SJCRH30 (cell line): Measurements from ENCODE around the gene KRT4. TPM values are rescaled to one million over a fixed set of nuclear protein-coding genes. Genes with fewer than 3 reads are reported as not detected.

Experiments used
- DNase-seq, 2 experiments: peaks; one replicate each; pipeline ENCODE4 v3.0.0-alpha.2; 2015 to 2020
- H3K27ac ChIP-seq: fragments of 250-450 bp; sonication (Bioruptor Pico); 2 replicates; pipeline ENCODE4 v1.5.1; 2020; ENCODE audit warnings: mild to moderate bottlenecking, moderate library complexity
- H3K27me3 ChIP-seq: fragments of 250-450 bp; sonication (Bioruptor Pico); 2 replicates; pipeline ENCODE4 v1.5.1; 2020; ENCODE audit warnings: mild to moderate bottlenecking, moderate library complexity
- H3K36me3 ChIP-seq: fragments of 250-450 bp; sonication (Bioruptor Pico); 2 replicates; pipeline ENCODE4 v1.5.1; 2020; ENCODE audit warnings: mild to moderate bottlenecking, moderate library complexity
- H3K4me1 ChIP-seq: fragments of 250-450 bp; sonication (Bioruptor Pico); 2 replicates; pipeline ENCODE4 v1.5.1; 2020; ENCODE audit warnings: mild to moderate bottlenecking, moderate library complexity
- H3K4me3 ChIP-seq: fragments of 250-450 bp; sonication (Bioruptor Pico); 2 replicates; pipeline ENCODE4 v1.5.1; 2020; ENCODE audit warnings: mild to moderate bottlenecking, moderate library complexity
- H3K9me3 ChIP-seq: fragments of 250-450 bp; sonication (Bioruptor Pico); replicated peaks from 2 replicates; pipeline ENCODE4 v1.5.1; 2020; ENCODE audit warnings: mild to moderate bottlenecking, moderate library complexity
- total RNA-seq: library from RNA; depleted of rRNA; stranded (reverse); fragments of >200 nt; shearing (Covaris generic); gene quantifications from 2 replicates; pipeline ENCODE4 v1.2.3, GENCODE V29; 2014

KRT4 gene
- total RNA-seq, 1 experiment from 2014 or later = not detected

DNA sequence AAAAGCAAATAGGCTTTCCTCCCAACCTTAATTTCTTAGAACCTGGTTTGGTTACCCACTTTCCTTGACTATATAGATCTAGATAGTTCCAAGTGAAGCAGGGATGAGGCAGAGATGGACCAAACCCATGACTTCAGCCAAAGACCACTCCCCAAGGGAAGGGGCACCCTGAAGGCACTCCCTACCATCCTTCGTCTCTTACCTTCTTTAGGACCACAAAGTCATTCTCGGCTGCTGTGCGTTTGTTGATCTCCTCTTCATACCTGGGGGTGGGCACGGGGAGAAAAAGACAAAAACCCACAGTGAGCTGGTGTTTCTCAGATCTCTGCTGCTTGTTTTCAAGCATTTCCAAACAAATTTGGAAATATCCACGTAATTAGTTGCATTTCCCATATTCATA, 3.4 kb downstream of the KRT4 start:
- no peaks in the 10 kb centered on the region for H3K4me1 ChIP-seq
- H3K4me3 ChIP-seq = no peak overlapping the region
- H3K27ac ChIP-seq = no peak overlapping the region
- no peaks in the 10 kb centered on the region for H3K27me3 ChIP-seq
- H3K9me3 ChIP-seq = no peaks in the 10 kb centered on the region
- no peaks in the 10 kb centered on the region for H3K36me3 ChIP-seq
- DNase-seq = no peak

GRCh38 chr12:52809166-52809565, 4.8 kb downstream of the KRT4 start:
- H3K36me3 ChIP-seq = no peaks in the 10 kb centered on the region
- no peaks in the 10 kb centered on the region for H3K9me3 ChIP-seq
- H3K4me3 ChIP-seq = no peak overlapping the region
- no peaks in the 10 kb centered on the region for H3K4me1 ChIP-seq
- peak in 1 of 2 experiments; percentile 25 for DNase-seq
- no peak overlapping the region for H3K27ac ChIP-seq
- no peaks in the 10 kb centered on the region for H3K27me3 ChIP-seq

- H3K4me3 ChIP-seq = no peak overlapping the region
- no peak overlapping the region for H3K27ac ChIP-seq
- H3K4me1 ChIP-seq = no peaks in the 10 kb centered on the region
- no peaks in the 10 kb centered on the region for H3K27me3 ChIP-seq
- H3K36me3 ChIP-seq = no peaks in the 10 kb centered on the region
- H3K9me3 ChIP-seq = no peaks in the 10 kb centered on the region
- no peak for DNase-seq
These were observed 5.2 kb downstream of the KRT4 start for GRCh38 chr12:52808573-52809160.

- Histone ChIP-seq H3K4me3 (no peak overlapping the region), H3K36me3 (no peaks in the 10 kb centered on the region), H3K9me3 (no peaks in the 10 kb centered on the region), H3K27ac (no peak overlapping the region), H3K4me1 (no peaks in the 10 kb centered on the region), H3K27me3 (no peaks in the 10 kb centered on the region)
- no peak for DNase-seq
These were observed 6.1 kb downstream of the KRT4 start for GRCh38 chr12:52807544-52808470.

- no peaks in the 10 kb centered on the region for H3K27me3 ChIP-seq
- no peak overlapping the region for H3K27ac ChIP-seq
- no peaks in the 10 kb centered on the region for H3K9me3 ChIP-seq
- no peak for DNase-seq
- H3K4me1 ChIP-seq = no peaks in the 10 kb centered on the region
- H3K36me3 ChIP-seq = no peaks in the 10 kb centered on the region
- no peak overlapping the region for H3K4me3 ChIP-seq
These were observed 6.9 kb downstream of the KRT4 start for GRCh38 chr12:52806821-52807543.

- Histone ChIP-seq H3K4me1 (no peaks in the 10 kb centered on the region), H3K9me3 (no peaks in the 10 kb centered on the region), H3K27ac (no peak overlapping the region), H3K27me3 (no peaks in the 10 kb centered on the region), H3K4me3 (no peak overlapping the region), H3K36me3 (no peaks in the 10 kb centered on the region)
- no peak for DNase-seq
These were observed 7.6 kb downstream of the KRT4 start for GRCh38 chr12:52806169-52806811.

DNA sequence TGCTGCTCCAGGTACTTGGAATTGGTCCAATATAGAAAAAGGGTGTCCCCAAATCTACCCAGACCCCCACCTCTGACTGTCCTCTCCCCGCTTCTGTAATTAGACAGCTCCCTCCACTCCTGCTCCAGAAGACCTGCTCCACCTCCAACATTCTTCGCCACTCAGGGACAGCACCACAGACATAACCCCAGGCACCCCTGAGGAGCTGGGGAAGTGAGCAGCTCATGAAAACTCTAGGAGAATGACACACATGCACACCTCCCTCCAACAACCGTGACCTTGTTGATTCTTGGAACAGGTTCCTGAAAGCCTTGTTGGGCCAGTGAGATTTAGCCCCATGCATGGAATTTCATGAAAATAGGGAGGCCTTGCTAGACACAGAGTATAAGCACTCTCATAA, 8.2 kb downstream of the KRT4 start:
- H3K4me3 ChIP-seq = no peak overlapping the region
- H3K4me1 ChIP-seq = no peaks in the 10 kb centered on the region
- no peaks in the 10 kb centered on the region for H3K27me3 ChIP-seq

GRCh38 chr12:52805000-52805399, 8.9 kb downstream of the KRT4 start:
- Histone ChIP-seq H3K27me3 (no peaks in the 10 kb centered on the region), H3K36me3 (no peaks in the 10 kb centered on the region), H3K27ac (no peak overlapping the region), H3K4me1 (no peaks in the 10 kb centered on the region), H3K9me3 (no peaks in the 10 kb centered on the region), H3K4me3 (no peak overlapping the region)
- no peak for DNase-seq

More for the DNA sequence above, 8.2 kb downstream of the KRT4 start:
- no peak for DNase-seq
- no peaks in the 10 kb centered on the region for H3K36me3 ChIP-seq
- H3K9me3 ChIP-seq = no peaks in the 10 kb centered on the region
- no peak overlapping the region for H3K27ac ChIP-seq

- no peak for DNase-seq
- H3K4me1 ChIP-seq = no peaks in the 10 kb centered on the region
- no peaks in the 10 kb centered on the region for H3K36me3 ChIP-seq
- no peaks in the 10 kb centered on the region for H3K27me3 ChIP-seq
- H3K9me3 ChIP-seq = no peaks in the 10 kb centered on the region
- H3K27ac ChIP-seq = no peak overlapping the region
- no peak overlapping the region for H3K4me3 ChIP-seq
These were observed 11.5 kb downstream of the KRT4 start for GRCh38 chr12:52802442-52802841.

DNA sequence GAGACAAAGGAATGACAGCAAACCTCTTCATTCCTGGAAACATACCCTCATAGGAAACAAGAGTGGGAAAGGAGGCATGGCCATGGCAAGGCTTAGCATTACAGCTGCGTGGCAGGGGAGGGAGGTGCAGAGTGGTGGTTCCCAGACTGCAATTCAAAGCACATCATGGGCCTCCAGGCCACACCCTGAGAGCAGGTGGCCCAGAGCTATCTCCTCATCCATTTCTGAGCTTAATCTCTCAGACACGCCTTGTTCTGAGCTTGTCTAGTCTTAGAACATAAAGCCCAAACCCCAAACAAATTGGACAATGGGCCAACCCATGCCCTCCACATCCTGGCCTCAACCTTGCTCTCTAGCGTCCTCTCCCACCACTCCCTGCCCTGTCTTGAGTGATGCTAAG, 12.1 kb downstream of the KRT4 start:
- Histone ChIP-seq H3K27ac (no peak overlapping the region), H3K4me3 (no peak overlapping the region), H3K36me3 (no peaks in the 10 kb centered on the region), H3K4me1 (no peaks in the 10 kb centered on the region), H3K27me3 (no peaks in the 10 kb centered on the region), H3K9me3 (no peaks in the 10 kb centered on the region)
- no peak for DNase-seq

- no peaks in the 10 kb centered on the region for H3K36me3 ChIP-seq
- H3K27me3 ChIP-seq = no peaks in the 10 kb centered on the region
- H3K4me1 ChIP-seq = no peaks in the 10 kb centered on the region
- no peaks in the 10 kb centered on the region for H3K9me3 ChIP-seq
- H3K27ac ChIP-seq = no peak overlapping the region
- H3K4me3 ChIP-seq = no peak overlapping the region
- no peak for DNase-seq
These were observed 13.5 kb downstream of the KRT4 start for GRCh38 chr12:52800259-52800917.

DNA sequence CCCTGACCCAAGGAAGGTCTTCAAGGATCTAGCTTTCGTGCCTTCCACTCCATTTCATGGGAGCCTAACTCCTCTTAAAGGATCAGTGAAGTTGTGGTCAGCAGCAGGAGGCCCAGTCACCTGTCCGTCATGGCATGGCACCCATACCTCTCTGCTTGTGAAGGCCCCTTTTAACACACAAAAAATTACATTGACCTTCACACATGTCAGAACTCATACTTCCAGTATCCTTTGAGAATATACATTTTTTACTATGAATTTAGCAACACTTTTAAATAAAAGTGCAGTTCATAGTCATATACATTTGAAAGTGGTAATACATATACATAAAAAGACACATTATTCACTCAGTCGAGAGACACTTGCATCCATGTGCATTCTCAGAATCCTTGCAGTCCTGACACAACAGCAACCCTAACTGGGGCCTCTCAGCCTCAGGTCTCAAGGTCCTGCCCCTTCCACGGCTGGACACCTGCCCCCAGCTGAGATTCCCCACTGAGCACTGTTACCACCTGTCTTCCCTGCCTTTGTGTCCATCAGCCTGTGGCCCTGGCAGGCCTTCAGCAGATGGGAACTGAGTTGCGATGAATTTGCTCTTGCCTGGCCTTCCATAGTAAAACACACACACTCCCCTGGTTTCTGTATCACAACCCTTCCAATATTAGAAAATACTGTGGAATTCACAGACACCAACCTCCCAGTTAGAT, 14.3 kb downstream of the KRT4 start:
- no peak for DNase-seq
- Histone ChIP-seq H3K27ac (no peak overlapping the region), H3K4me3 (no peak overlapping the region), H3K9me3 (no peaks in the 10 kb centered on the region), H3K36me3 (no peaks in the 10 kb centered on the region), H3K4me1 (no peaks in the 10 kb centered on the region), H3K27me3 (no peaks in the 10 kb centered on the region)

DNA sequence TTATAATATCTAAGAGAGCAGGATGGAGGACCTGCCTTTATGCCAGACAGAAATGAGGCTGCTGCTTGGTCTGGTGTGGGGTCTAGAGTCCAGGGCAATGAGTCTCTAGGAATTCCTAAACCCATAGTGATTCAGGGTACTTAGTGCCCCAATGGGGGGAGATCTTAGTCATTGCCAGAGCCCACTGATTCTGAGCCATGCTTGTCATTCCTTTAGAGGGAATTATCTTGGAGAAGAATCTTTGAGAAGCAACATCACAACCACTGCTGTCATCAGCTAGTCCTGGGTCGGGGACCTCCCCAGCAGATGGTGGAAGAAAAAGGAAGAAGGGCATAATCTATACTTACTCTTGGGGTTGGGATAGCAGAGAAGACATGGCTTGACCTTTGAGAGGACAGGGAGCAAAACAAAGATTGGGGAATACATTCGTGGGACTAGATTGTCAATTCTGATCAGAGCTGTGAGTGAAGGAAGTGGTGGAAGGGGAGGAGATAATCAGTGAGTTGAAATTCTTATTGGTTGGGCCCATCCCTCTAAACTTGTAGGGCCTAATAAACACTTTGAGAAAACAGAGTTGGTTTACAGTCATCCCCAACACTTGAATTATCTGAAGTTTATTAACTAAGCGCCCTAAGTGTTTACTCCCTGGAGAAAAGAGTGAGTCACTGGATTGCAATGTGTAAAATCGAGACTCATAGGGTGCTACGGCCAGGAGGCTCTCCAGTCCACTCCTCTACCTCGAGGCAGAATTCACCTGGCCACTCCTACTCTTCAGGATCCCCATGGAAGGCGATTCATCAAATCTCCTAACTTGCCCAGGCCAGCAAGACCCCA, 15.0 kb downstream of the KRT4 start:
- H3K9me3 ChIP-seq = no peaks in the 10 kb centered on the region
- no peak overlapping the region for H3K27ac ChIP-seq
- H3K36me3 ChIP-seq = no peaks in the 10 kb centered on the region
- H3K27me3 ChIP-seq = no peaks in the 10 kb centered on the region
- DNase-seq = no peak
- H3K4me1 ChIP-seq = no peaks in the 10 kb centered on the region
- no peak overlapping the region for H3K4me3 ChIP-seq
